ENCODE data around the gene DAPK1. TPM values are rescaled to one million over a fixed set of nuclear protein-coding genes. Genes with fewer than 3 reads are reported as not detected.

DAPK1 gene
- total RNA-seq, 1 donor from 2014 or later, result 35.1 TPM

- Histone ChIP-seq H3K36me3 (ENCODE audit: insufficient read depth, low read length) (no peaks in the 10 kb centered on the region), H3K27ac (ENCODE audit: low read depth, low read length) (no peak overlapping the region), H3K27me3 (ENCODE audit: insufficient read depth, low read length) (no peaks in the 10 kb centered on the region), H3K4me2 (ENCODE audit: low read length) (no peak overlapping the region), H3K9ac (ENCODE audit: low read length) (no peak overlapping the region), H3K79me2 (ENCODE audit: insufficient read depth, low read length) (no peaks in the 10 kb centered on the region), H2AFZ (ENCODE audit: low read depth, low read length) (no peak overlapping the region), H3K4me3 (ENCODE audit: insufficient read depth, low read depth, low read length) (no peak overlapping the region), H4K20me1 (ENCODE audit: insufficient read depth, low read length) (no peaks in the 10 kb centered on the region), H3K9me3 (ENCODE audit: insufficient read depth, low read depth, low read length) (no peaks in the 10 kb centered on the region), H3K4me1 (ENCODE audit: insufficient read depth, low read length) (peaks cover 5% of the 10 kb centered on the region)
- no peaks in the 10 kb centered on the region for H3K27me3 Mint-ChIP-seq (ENCODE audit: low read depth, unreplicated experiment)
- no peaks in the 10 kb centered on the region for H3K9me3 Mint-ChIP-seq (ENCODE audit: unreplicated experiment)
- no peaks in the 10 kb centered on the region for H3K4me1 Mint-ChIP-seq (ENCODE audit: low read depth, unreplicated experiment)
- H3K27ac Mint-ChIP-seq (ENCODE audit: unreplicated experiment), result no peak overlapping the region
- H3K4me3 Mint-ChIP-seq (ENCODE audit: unreplicated experiment), result no peak overlapping the region
- H3K36me3 Mint-ChIP-seq (ENCODE audit: low read depth, unreplicated experiment), result peaks cover 6% of the 10 kb centered on the region
- no peak for TF ChIP-seq CTCF (IDR thresholded peaks at IDR 0.05; ENCODE audit: insufficient read depth, low read depth, low read length)
- no peak for TF ChIP-seq EZH2 (IDR thresholded peaks at IDR 0.05; ENCODE audit: insufficient read depth, low read length)
- FAIRE-seq (no peak), DNase-seq (ENCODE audit: low read depth) (no peak)
Observed at GRCh38 chr9:87554171-87554910, 56.7 kb downstream of the DAPK1 start.

DNA sequence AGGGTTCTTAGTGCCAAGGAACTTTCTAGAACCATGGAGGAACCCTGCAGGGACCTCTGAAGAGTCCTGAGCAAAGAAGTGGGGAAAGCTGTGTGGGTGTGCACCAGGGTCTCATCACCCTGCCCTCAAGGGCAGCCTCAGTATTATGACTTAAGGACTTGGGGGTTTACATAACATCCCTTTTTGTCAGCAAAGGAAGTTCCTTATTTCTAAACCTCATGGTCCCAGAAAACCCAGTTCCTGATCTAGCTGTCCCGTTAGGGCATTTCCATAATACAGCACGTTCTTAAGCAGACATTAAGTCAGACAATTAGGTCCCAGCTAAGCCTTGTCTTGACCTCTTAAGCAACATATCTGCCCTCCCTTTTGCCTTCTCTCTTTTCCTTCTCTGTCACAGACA is 57.3 kb downstream of the DAPK1 start:
- no peak for FAIRE-seq
- no peak for TF ChIP-seq EZH2 (IDR thresholded peaks at IDR 0.05; ENCODE audit: insufficient read depth, low read length)
- TF ChIP-seq CTCF (IDR thresholded peaks at IDR 0.05; ENCODE audit: insufficient read depth, low read depth, low read length), result no peak
- no peak overlapping the region for H2AFZ ChIP-seq (ENCODE audit: low read depth, low read length)
- Mint-ChIP-seq H3K27me3 (ENCODE audit: low read depth, unreplicated experiment) (no peaks in the 10 kb centered on the region), H3K27ac (ENCODE audit: unreplicated experiment) (no peak overlapping the region), H3K36me3 (ENCODE audit: low read depth, unreplicated experiment) (peaks cover 6% of the 10 kb centered on the region), H3K9me3 (ENCODE audit: unreplicated experiment) (no peaks in the 10 kb centered on the region), H3K4me3 (ENCODE audit: unreplicated experiment) (no peak overlapping the region), H3K4me1 (ENCODE audit: low read depth, unreplicated experiment) (no peaks in the 10 kb centered on the region)
- DNase-seq (ENCODE audit: low read depth), result no peak
- H3K27me3 ChIP-seq (ENCODE audit: insufficient read depth, low read length), result no peaks in the 10 kb centered on the region
- H3K36me3 ChIP-seq (ENCODE audit: insufficient read depth, low read length), result no peaks in the 10 kb centered on the region
- no peak overlapping the region for H3K9ac ChIP-seq (ENCODE audit: low read length)
- no peaks in the 10 kb centered on the region for H4K20me1 ChIP-seq (ENCODE audit: insufficient read depth, low read length)
- no peak overlapping the region for H3K4me3 ChIP-seq (ENCODE audit: insufficient read depth, low read depth, low read length)
- no peaks in the 10 kb centered on the region for H3K9me3 ChIP-seq (ENCODE audit: insufficient read depth, low read depth, low read length)
- H3K4me2 ChIP-seq (ENCODE audit: low read length), result no peak overlapping the region
- no peaks in the 10 kb centered on the region for H3K79me2 ChIP-seq (ENCODE audit: insufficient read depth, low read length)
- no peak overlapping the region for H3K27ac ChIP-seq (ENCODE audit: low read depth, low read length)
- peaks cover 5% of the 10 kb centered on the region for H3K4me1 ChIP-seq (ENCODE audit: insufficient read depth, low read length)

DNA sequence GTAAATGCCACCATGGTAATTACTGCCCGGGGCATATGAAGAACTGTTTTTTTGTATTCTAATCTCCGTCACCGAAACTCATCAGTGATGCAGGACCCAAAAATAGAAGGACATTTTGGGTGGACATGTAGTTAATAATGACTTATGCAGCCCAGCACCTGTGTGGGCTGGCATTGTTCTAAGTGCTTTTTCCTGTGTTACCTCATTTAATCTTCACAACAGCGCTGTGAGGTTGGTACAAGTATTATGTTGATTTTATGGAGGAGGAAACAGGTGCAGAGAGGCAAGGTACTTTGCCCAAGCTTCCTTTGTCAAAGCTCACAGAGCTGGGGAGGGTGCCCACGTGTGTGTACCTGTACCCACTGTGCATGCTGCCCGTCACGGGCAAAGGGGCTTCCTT is 58.4 kb downstream of the DAPK1 start:
- H3K27ac Mint-ChIP-seq (ENCODE audit: unreplicated experiment), result no peak overlapping the region
- FAIRE-seq, result no peak
- Histone ChIP-seq H3K4me2 (ENCODE audit: low read length) (no peak overlapping the region), H3K27ac (ENCODE audit: low read depth, low read length) (no peak overlapping the region), H3K4me3 (ENCODE audit: insufficient read depth, low read depth, low read length) (no peak overlapping the region), H3K4me1 (ENCODE audit: insufficient read depth, low read length) (peaks cover 5% of the 10 kb centered on the region), H2AFZ (ENCODE audit: low read depth, low read length) (no peak overlapping the region), H3K9ac (ENCODE audit: low read length) (no peak overlapping the region), H4K20me1 (ENCODE audit: insufficient read depth, low read length) (no peaks in the 10 kb centered on the region), H3K27me3 (ENCODE audit: insufficient read depth, low read length) (no peaks in the 10 kb centered on the region), H3K79me2 (ENCODE audit: insufficient read depth, low read length) (no peaks in the 10 kb centered on the region), H3K9me3 (ENCODE audit: insufficient read depth, low read depth, low read length) (no peaks in the 10 kb centered on the region), H3K36me3 (ENCODE audit: insufficient read depth, low read length) (no peaks in the 10 kb centered on the region)
- no peaks in the 10 kb centered on the region for H3K27me3 Mint-ChIP-seq (ENCODE audit: low read depth, unreplicated experiment)
- H3K4me1 Mint-ChIP-seq (ENCODE audit: low read depth, unreplicated experiment), result no peaks in the 10 kb centered on the region
- TF ChIP-seq EZH2 (IDR thresholded peaks at IDR 0.05; ENCODE audit: insufficient read depth, low read length) (no peak), CTCF (IDR thresholded peaks at IDR 0.05; ENCODE audit: insufficient read depth, low read depth, low read length) (no peak)
- no peaks in the 10 kb centered on the region for H3K9me3 Mint-ChIP-seq (ENCODE audit: unreplicated experiment)
- peaks cover 6% of the 10 kb centered on the region for H3K36me3 Mint-ChIP-seq (ENCODE audit: low read depth, unreplicated experiment)
- H3K4me3 Mint-ChIP-seq (ENCODE audit: unreplicated experiment), result no peak overlapping the region
- DNase-seq (ENCODE audit: low read depth), result no peak
